CD14-positive monocyte (primary cell): ENCODE data around the gene PLEKHG4. TPM values are rescaled to one million over a fixed set of nuclear protein-coding genes. Genes with fewer than 3 reads are reported as not detected.

ENCODE experiments used
- DNase-seq, 3 donors: peaks; one replicate each; pipeline ENCODE4 v3.0.0-alpha.2; 2011 to 2022
- H2AFZ ChIP-seq: 2 replicates; pipeline ENCODE4 v1.6.0; 2012; ENCODE audit warnings: mild to moderate bottlenecking, low read depth, low read length, inconsistent platforms; ENCODE audit not compliant: insufficient read depth, poor library complexity, severe bottlenecking
- H3K27ac ChIP-seq, 2 donors: 1 replicate in 1 of 2; 2 replicates in 1 of 2; pipeline ENCODE4 v1.5.1; 2012 to 2013; ENCODE audit warnings: low read length in 2 of 2, control low read depth in 1 of 2, inconsistent platforms in 1 of 2, low read depth in 1 of 2, mild to moderate bottlenecking in 1 of 2
- H3K27me3 ChIP-seq, 2 donors: one replicate each; pipeline versions ENCODE4 v1.6.0 to v1.6.1; 2011 to 2013; ENCODE audit warnings: low read length in 2 of 2; ENCODE audit not compliant: control insufficient read depth in 2 of 2, insufficient read depth in 2 of 2
- H3K36me3 ChIP-seq, 2 donors: replicated peaks in 1 of 2; 1 replicate in 1 of 2; 2 replicates in 1 of 2; pipeline versions ENCODE4 v1.5.1 to v1.6.1; 2012 to 2013; ENCODE audit warnings: low read length in 2 of 2, control low read depth in 1 of 2, inconsistent platforms in 1 of 2, mild to moderate bottlenecking in 1 of 2; ENCODE audit not compliant: insufficient read depth in 2 of 2, control insufficient read depth in 1 of 2
- H3K4me1 ChIP-seq, 2 donors: 1 replicate in 1 of 2; 2 replicates in 1 of 2; pipeline versions ENCODE4 v1.5.1 to v1.6.1; 2012 to 2013; ENCODE audit warnings: low read length in 2 of 2, control low read depth in 1 of 2, inconsistent platforms in 1 of 2, mild to moderate bottlenecking in 1 of 2, moderate library complexity in 1 of 2; ENCODE audit not compliant: insufficient read depth in 2 of 2, control insufficient read depth in 1 of 2
- H3K4me2 ChIP-seq: replicated peaks from 2 replicates; pipeline ENCODE3; 2012; ENCODE audit warnings: low read length, moderate library complexity, mild to moderate bottlenecking; ENCODE audit not compliant: poor library complexity, severe bottlenecking; ENCODE audit errors: extremely low read depth
- H3K4me3 ChIP-seq, 3 experiments: fragments of 200-600 bp in 1 of 3; sonication (generic) in 1 of 3; replicated peaks in 1 of 3; 1 replicate in 2 of 3; 2 replicates in 1 of 3; pipeline ENCODE4 v1.5.1; 2011 to 2013; ENCODE audit warnings: low read length in 3 of 3, mild to moderate bottlenecking in 3 of 3, control low read depth in 2 of 3, low read depth in 2 of 3, inconsistent platforms in 1 of 3, moderate library complexity in 1 of 3
- H3K79me2 ChIP-seq: 2 replicates; pipeline ENCODE4 v1.6.0; 2012; ENCODE audit warnings: mild to moderate bottlenecking, control low read depth, inconsistent platforms, low read length, moderate library complexity; ENCODE audit not compliant: insufficient read depth
- H3K9ac ChIP-seq: 2 replicates; pipeline ENCODE4 v1.6.0; 2017; ENCODE audit warnings: low read length, mild to moderate bottlenecking; ENCODE audit not compliant: insufficient read depth, poor library complexity, severe bottlenecking
- H3K9me3 ChIP-seq, 2 donors: replicated peaks in 1 of 2; 1 replicate in 1 of 2; 2 replicates in 1 of 2; pipeline versions ENCODE4 v1.5.1 to v1.6.1; 2012 to 2013; ENCODE audit warnings: low read length in 2 of 2, control low read depth in 1 of 2; ENCODE audit not compliant: control insufficient read depth in 1 of 2, insufficient read depth in 1 of 2
- H4K20me1 ChIP-seq: 2 replicates; pipeline ENCODE4 v1.6.0; 2012; ENCODE audit warnings: mild to moderate bottlenecking, low read length, control low read depth, moderate library complexity; ENCODE audit not compliant: insufficient read depth
- H3K27ac Mint-ChIP-seq, 7 donors: one replicate each; pipeline ENCODE4 v1.8.0; 2020; ENCODE audit warnings: mild to moderate bottlenecking in 7 of 7, mixed read lengths in 7 of 7, moderate library complexity in 6 of 7, inconsistent platforms in 2 of 7
- H3K27me3 Mint-ChIP-seq, 3 donors: one replicate each; pipeline ENCODE4 v1.8.0; 2021 to 2022; ENCODE audit warnings: low read depth in 3 of 3, mild to moderate bottlenecking in 3 of 3, mixed read lengths in 3 of 3, moderate library complexity in 3 of 3, inconsistent platforms in 1 of 3
- H3K36me3 Mint-ChIP-seq, 2 donors: one replicate each; pipeline ENCODE4 v1.8.0; 2020; ENCODE audit warnings: mixed read lengths in 2 of 2, inconsistent platforms in 1 of 2, mild to moderate bottlenecking in 1 of 2
- H3K4me1 Mint-ChIP-seq: one replicate; pipeline ENCODE4 v1.8.0; 2020; ENCODE audit warnings: mild to moderate bottlenecking, mixed read lengths
- H3K4me3 Mint-ChIP-seq, 2 donors: one replicate each; pipeline ENCODE4 v1.8.0; 2020; ENCODE audit warnings: mild to moderate bottlenecking in 2 of 2, mixed read lengths in 2 of 2, moderate library complexity in 1 of 2
- H3K9me3 Mint-ChIP-seq, 7 donors: one replicate each; pipeline ENCODE4 v1.8.0; 2020 to 2022; ENCODE audit warnings: mixed read lengths in 7 of 7, mild to moderate bottlenecking in 6 of 7, moderate library complexity in 6 of 7, inconsistent platforms in 2 of 7
- CTCF ChIP-seq: fragments of 200-600 bp; IDR thresholded peaks from one replicate; pipeline ENCODE4 v1.8.0; 2022; ENCODE audit warnings: antibody characterized with exemption, mild to moderate bottlenecking
- WGBS: methylation state at CpG from one replicate; pipeline ENCODE4 v1.1.5; 2013; ENCODE audit warnings: missing lambda C conversion rate; ENCODE audit not compliant: insufficient coverage; 5-methylcytosine and 5-hydroxymethylcytosine counted together
- intact Hi-C, 2 donors: fragments of 100-400 bp; cut with micrococcal nuclease; formaldehyde crosslinking; loops; one replicate each; pipeline versions ENCODE4 v1.15.0 to v1.15.1; 2023
- polyA plus RNA-seq, 3 donors: library from polyadenylated mRNA; depleted of rRNA in 1 of 3; unstranded in 2 of 3; stranded (reverse) in 1 of 3; fragments of 300-500 nt in 2 of 3; fragments of >200 nt in 1 of 3; fragmentation: Illumina TruSeq in 2 of 3; gene quantifications; 1 replicate in 2 of 3; 2 replicates in 1 of 3; pipeline ENCODE4 v1.2.3, GENCODE V29; 2012 to 2021

The PLEKHG4 gene
- polyA plus RNA-seq, 3 donors = 0.79 to 3.2 (median 3.0) TPM

GRCh38 chr16:67236563-67237395 lies 42.6 kb upstream of the PLEKHG4 start:
- 93% methylated on average over 24 of the region's 50 CpGs for WGBS
- Mint-ChIP-seq H3K4me3 (no peak overlapping the region), H3K27ac (peak overlapping the region in 6 of 7 donors; percentile 2 to 77 (median 49)), H3K4me1 (peaks cover 19% of the 10 kb centered on the region), H3K27me3 (peaks cover 0 to 4% (median 2%) of the 10 kb centered on the region in 3 donors), H3K36me3 (peaks cover 68 to 89% of the 10 kb centered on the region in 2 donors), H3K9me3 (peaks cover 0 to 3% (median 0%) of the 10 kb centered on the region in 7 donors)
- peak in 1 of 3 donors; percentile 28 for DNase-seq
- Histone ChIP-seq H3K79me2 (peaks cover 15% of the 10 kb centered on the region), H3K36me3 (peaks cover 63 to 82% of the 10 kb centered on the region in 2 donors), H4K20me1 (peaks cover 59% of the 10 kb centered on the region), H3K27ac (no peak overlapping the region), H3K27me3 (no peaks in the 10 kb centered on the region), H3K9me3 (no peaks in the 10 kb centered on the region), H3K9ac (no peak overlapping the region), H2AFZ (no peak overlapping the region), H3K4me3 (no peak overlapping the region), H3K4me2 (no peak overlapping the region), H3K4me1 (peaks cover 7 to 8% of the 10 kb centered on the region in 2 donors)
- TF ChIP-seq CTCF = no peak
- intact Hi-C loops = no loop called here

GRCh38 chr16:67237396-67238277 lies 41.7 kb upstream of the PLEKHG4 start:
- TF ChIP-seq CTCF = no peak
- H2AFZ ChIP-seq = no peak overlapping the region
- H3K27me3 Mint-ChIP-seq = peaks cover 0 to 4% (median 2%) of the 10 kb centered on the region in 3 donors
- H3K9me3 Mint-ChIP-seq = peaks cover 0 to 3% (median 0%) of the 10 kb centered on the region in 7 donors
- H3K36me3 Mint-ChIP-seq = peaks cover 70 to 88% of the 10 kb centered on the region in 2 donors
- H3K9me3 ChIP-seq = no peaks in the 10 kb centered on the region
- peaks cover 60% of the 10 kb centered on the region for H4K20me1 ChIP-seq
- no peak overlapping the region for H3K4me3 ChIP-seq
- H3K4me3 Mint-ChIP-seq = no peak overlapping the region
- no peaks in the 10 kb centered on the region for H3K27me3 ChIP-seq
- peaks cover 59 to 77% of the 10 kb centered on the region in 2 donors for H3K36me3 ChIP-seq
- intact Hi-C loops = no loop called here
- H3K4me1 ChIP-seq = peaks cover 16% of the 10 kb centered on the region in 2 donors
- peaks cover 25% of the 10 kb centered on the region for H3K4me1 Mint-ChIP-seq
- no peak overlapping the region for H3K9ac ChIP-seq
- H3K4me2 ChIP-seq = no peak overlapping the region
- peak overlapping the region in 4 of 7 donors; percentile 26 to 71 (median 50) for H3K27ac Mint-ChIP-seq
- DNase-seq = no peak
- 100% methylated on average over 3 of the region's 16 CpGs for WGBS
- H3K27ac ChIP-seq = peak overlapping the region in 1 of 2 donors; percentile 1
- peaks cover 23% of the 10 kb centered on the region for H3K79me2 ChIP-seq
